ENCODE results near the gene FGF14. TPM values are rescaled to one million over a fixed set of nuclear protein-coding genes. Genes with fewer than 3 reads are reported as not detected.

Gene FGF14
- total RNA-seq, 1 donor from 2014 or later = not detected

- Histone ChIP-seq H3K4me3 (ENCODE audit: low read depth, low read length) (no peak overlapping the region), H3K27me3 (ENCODE audit: control insufficient read depth, insufficient read depth, low read length) (no peaks in the 10 kb centered on the region), H3K36me3 (ENCODE audit: control insufficient read depth, insufficient read depth, low read length) (no peaks in the 10 kb centered on the region)
- DNase-seq (ENCODE audit: low read depth) (no peak), FAIRE-seq (no peak)
- no peak for TF ChIP-seq CTCF (IDR thresholded peaks at IDR 0.05; ENCODE audit: insufficient read depth, low read length, severe bottlenecking)
Measured at GRCh38 chr13:102310691-102311418, 91.0 kb downstream of the FGF14 start.

- TF ChIP-seq CTCF (IDR thresholded peaks at IDR 0.05; ENCODE audit: insufficient read depth, low read length, severe bottlenecking) = no peak
- H3K36me3 ChIP-seq (ENCODE audit: control insufficient read depth, insufficient read depth, low read length) = no peaks in the 10 kb centered on the region
- FAIRE-seq (peak; percentile 60), DNase-seq (ENCODE audit: low read depth) (peak; percentile 48)
- H3K4me3 ChIP-seq (ENCODE audit: low read depth, low read length) = no peak overlapping the region
- H3K27me3 ChIP-seq (ENCODE audit: control insufficient read depth, insufficient read depth, low read length) = no peaks in the 10 kb centered on the region
Measured at GRCh38 chr13:102309110-102309509, 92.7 kb downstream of the FGF14 start.

- FAIRE-seq = no peak
- DNase-seq (ENCODE audit: low read depth) = no peak
- no peaks in the 10 kb centered on the region for H3K27me3 ChIP-seq (ENCODE audit: control insufficient read depth, insufficient read depth, low read length)
- no peak for TF ChIP-seq CTCF (IDR thresholded peaks at IDR 0.05; ENCODE audit: insufficient read depth, low read length, severe bottlenecking)
- no peak overlapping the region for H3K4me3 ChIP-seq (ENCODE audit: low read depth, low read length)
- H3K36me3 ChIP-seq (ENCODE audit: control insufficient read depth, insufficient read depth, low read length) = no peaks in the 10 kb centered on the region
Measured at GRCh38 chr13:102302534-102302933, 99.3 kb downstream of the FGF14 start.

GRCh38 chr13:102300379-102300778 lies 101.5 kb downstream of the FGF14 start:
- no peaks in the 10 kb centered on the region for H3K27me3 ChIP-seq (ENCODE audit: control insufficient read depth, insufficient read depth, low read length)
- FAIRE-seq = no peak
- no peak for TF ChIP-seq CTCF (IDR thresholded peaks at IDR 0.05; ENCODE audit: insufficient read depth, low read length, severe bottlenecking)

GRCh38 chr13:102299366-102299765 lies 102.5 kb downstream of the FGF14 start:
- TF ChIP-seq CTCF (IDR thresholded peaks at IDR 0.05; ENCODE audit: insufficient read depth, low read length, severe bottlenecking) = no peak
- FAIRE-seq (no peak), DNase-seq (ENCODE audit: low read depth) (no peak)
- no peaks in the 10 kb centered on the region for H3K36me3 ChIP-seq (ENCODE audit: control insufficient read depth, insufficient read depth, low read length)
- H3K4me3 ChIP-seq (ENCODE audit: low read depth, low read length) = no peak overlapping the region
- H3K27me3 ChIP-seq (ENCODE audit: control insufficient read depth, insufficient read depth, low read length) = no peaks in the 10 kb centered on the region

More at GRCh38 chr13:102300379-102300778, 101.5 kb downstream of the FGF14 start:
- Histone ChIP-seq H3K4me3 (ENCODE audit: low read depth, low read length) (no peak overlapping the region), H3K36me3 (ENCODE audit: control insufficient read depth, insufficient read depth, low read length) (no peaks in the 10 kb centered on the region)
- no peak for DNase-seq (ENCODE audit: low read depth)

- DNase-seq (ENCODE audit: low read depth) (no peak), FAIRE-seq (no peak)
- no peaks in the 10 kb centered on the region for H3K27me3 ChIP-seq (ENCODE audit: control insufficient read depth, insufficient read depth, low read length)
- no peak overlapping the region for H3K4me3 ChIP-seq (ENCODE audit: low read depth, low read length)
- no peak for TF ChIP-seq CTCF (IDR thresholded peaks at IDR 0.05; ENCODE audit: insufficient read depth, low read length, severe bottlenecking)
- H3K36me3 ChIP-seq (ENCODE audit: control insufficient read depth, insufficient read depth, low read length) = no peaks in the 10 kb centered on the region
Measured at GRCh38 chr13:102298051-102298450, 103.8 kb downstream of the FGF14 start.

All from bronchial epithelial cell (primary cell).